NCI-H524 treated with DMSO at 0.1 percent for 48 hours (cell line): Measurements from ENCODE around the gene LHX5.
"Not testable (repeated sequence)": the region's sequence is repeated elsewhere in the genome, so short reads cannot be mapped to it uniquely, and the experiment has no call there.

Experiments used
- DNase-seq: peaks from one replicate; lab custom pipeline; 2025; lab: John Stamatoyannopoulos, UW

Gene LHX5

DNA sequence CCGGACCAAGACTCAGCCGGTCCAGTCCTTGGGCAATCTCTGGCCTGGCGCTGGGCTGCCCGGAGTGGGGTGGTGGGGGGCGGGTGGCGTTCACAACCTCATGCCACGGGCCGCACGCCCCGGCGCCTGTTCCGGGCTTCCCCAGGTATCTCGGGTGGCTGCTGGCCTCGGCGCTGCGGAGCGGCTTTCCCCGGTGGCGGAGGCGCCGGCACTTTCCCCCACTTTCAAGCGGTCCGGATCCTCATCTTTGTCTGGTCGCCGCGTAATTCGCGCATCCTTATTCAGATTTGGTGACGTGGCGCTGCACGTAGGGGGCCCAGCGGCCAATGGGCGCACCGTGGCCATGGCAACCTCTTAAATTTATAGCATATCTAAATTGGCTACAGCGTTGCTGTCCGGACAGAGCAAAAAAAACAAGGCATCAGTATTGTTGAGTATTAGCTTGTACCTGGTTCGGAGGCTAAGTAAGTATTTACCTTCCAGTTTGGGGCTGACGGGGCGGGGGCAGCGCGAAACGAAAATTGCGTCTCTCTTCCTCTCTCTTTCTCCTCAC is at the start of gene LHX5:
TSS of gene LHX5 (minus strand) at position 253 of the 553 bp plus-strand sequence. CDS start 373 bp downstream, outside the sequence.
- peak; percentile 25 for DNase-seq

DNA sequence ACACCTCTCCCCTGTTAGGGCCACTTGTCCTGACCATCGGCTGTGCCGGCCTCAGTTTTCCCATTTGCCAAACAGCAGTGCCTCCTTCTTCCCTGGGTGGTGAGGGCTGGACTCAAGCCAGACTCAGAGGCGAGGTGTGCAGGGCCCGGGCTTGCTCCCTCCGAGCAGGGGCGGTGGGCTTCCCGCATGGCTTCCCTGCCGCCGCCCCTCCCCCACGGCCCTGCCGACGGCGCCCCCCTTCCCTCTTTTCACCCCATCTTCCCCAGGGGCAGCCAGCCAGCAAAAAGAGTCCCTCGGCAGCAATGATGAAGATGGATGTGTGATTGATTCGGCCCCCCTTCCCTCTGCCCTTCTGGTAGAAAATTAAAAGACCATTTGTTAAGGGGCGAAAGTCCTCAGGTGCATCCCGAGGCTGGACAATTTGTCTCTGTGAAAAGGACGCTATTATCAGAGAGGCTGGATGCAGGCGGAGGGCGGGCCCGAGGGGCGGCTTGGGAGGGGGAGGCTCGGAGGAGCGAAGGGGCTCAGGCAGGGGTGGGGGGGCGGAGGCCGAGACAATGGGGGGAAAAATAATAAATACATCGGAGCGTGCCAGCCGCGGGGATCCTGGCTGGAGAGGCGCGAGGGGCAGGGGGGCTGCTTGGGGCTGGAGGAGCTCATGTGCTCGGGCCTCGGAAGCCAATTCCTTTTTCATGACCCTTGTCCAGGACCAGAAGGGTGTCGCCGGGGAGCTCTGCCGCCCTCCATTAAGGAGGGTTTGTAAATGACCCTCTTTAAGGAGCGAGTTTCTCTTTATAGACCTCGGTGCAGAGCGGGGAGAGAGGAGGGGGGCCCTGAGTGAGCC is 48.0 kb upstream of the LHX5 start:
- no peak for DNase-seq

DNA sequence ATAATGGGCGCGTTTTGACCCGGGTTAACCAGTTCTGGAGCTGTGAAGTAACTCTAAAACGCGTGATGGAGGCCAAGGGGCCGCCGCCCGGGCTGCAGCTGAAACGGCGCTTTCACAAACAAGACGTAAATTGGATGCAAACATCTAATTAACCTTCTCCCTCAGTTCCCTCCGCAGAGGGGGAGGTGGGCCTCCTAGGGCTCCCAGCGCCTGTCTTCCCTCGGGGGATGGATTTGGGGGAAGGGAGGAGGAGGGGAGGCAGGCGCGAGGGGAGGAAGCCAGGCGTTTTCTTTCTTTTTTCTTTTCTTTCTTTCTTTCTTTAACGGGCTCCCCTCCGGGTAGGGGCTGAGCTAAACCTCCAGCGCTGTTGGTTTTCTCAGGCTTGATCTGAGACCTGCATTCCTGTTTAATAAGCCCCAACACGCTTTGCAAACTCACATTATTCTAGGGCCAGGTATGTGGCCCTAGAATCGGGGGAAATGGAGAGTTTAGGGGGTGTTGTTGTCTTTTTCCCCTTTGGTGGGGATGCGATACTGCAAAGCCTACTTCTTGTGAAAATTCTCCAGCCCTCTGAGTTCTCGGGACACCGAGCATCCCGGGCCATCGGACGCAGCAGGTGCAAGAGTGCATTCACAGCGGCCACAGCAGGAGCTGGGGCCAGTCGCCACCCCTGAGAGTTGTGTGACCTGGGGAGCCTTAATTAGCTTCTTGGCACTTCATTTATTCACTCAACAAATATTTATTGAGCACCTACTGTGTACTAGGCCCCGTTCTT is 43.6 kb upstream of the LHX5 start:
- no peak for DNase-seq

DNA sequence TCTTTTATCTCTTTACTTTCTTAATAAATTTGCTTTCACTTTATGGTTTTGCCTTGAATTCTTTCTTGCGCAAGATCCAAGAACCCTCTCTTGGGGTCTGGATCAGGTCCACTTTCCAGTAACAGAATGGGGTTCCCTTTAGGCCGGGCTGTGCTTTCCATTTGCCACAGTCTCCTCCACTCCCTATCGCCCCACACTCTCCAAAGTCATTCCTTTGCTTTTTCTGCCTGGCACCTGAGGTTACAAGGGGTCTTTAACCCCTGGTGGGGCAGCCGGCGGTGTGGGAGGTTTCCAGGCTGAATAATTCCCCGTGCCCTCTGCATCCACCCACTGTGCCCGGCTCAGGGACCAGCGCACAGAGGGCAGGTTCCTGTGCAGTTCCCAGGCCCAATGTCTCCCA is 42.9 kb upstream of the LHX5 start:
- no peak for DNase-seq

DNA sequence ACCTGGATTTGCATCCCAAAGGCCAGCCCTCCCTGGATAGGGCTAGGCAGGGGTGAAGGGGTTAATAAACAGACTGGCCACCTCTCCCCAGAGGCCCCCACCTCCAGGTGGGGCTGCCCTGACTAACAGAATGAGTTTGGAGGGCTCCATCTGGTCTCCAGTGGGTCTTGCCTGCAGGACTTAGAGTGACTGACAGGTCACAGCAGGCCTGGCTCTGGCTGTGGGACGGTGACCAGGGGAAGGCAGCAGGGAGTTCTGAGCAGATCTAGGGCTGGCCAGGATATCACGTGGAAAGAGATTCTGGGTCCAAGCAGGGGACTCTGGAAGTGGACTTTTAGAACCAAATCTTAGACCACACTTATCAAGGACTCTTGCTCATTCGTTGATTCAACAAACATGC is 40.9 kb upstream of the LHX5 start:
- no peak for DNase-seq

DNA sequence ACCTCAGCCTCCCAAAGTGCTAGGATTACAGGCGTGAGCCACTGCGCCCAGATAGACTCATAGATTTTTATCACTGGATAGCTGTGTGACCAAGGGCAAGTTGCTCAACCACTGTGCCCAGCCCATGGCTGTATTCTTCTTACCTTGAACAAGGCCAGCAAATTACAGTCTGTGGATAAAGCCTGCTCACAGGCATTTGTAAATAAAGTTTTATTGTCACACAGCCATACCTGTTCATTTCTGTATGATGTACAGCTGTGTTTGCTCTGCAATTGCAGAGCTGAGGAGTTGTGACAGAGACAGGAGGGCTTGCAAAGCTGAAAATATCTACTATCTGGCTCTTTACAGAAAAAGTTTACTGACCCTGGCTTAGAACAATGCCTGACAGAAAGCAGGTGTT is 35.2 kb upstream of the LHX5 start:
- DNase-seq: no peak

DNA sequence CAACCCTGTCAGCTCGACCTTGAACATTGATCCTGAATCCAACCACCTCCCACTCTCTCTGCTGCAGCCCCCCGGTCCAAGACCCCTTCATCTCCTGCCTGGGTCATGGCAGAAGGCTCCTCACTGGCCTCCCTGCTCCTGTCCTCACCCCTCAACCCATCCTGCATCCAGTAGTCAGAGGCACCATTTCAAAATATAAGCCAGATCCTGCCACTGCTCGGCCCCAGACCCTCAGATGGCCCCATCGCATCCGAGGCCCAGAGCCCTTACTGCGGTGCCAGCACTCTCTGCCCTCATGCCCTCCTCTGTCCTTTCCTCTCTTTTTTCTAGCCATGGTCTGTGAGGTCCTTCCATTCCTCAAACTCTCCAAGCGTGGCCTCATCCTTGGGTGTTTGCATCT is 34.3 kb upstream of the LHX5 start:
- DNase-seq: no peak

DNA sequence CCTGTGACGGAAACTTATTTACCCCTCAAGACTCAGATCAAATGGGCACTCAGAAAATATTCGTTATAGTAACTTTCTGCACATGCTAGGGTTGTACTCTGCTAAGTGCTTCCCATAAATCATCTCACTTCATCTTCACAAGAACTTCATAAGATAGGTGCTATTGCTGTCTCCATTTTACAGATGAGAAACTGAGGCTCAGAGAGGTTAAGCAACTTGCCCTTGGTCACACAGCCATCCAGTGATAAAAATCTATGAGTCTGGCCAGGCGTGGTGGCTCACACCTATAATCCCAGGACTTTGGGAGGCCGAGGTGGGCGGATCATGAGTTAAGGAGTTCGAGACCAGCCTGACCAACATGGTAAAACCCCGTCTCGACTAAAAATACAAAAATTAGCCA is 33.2 kb upstream of the LHX5 start:
- no peak for DNase-seq

DNA sequence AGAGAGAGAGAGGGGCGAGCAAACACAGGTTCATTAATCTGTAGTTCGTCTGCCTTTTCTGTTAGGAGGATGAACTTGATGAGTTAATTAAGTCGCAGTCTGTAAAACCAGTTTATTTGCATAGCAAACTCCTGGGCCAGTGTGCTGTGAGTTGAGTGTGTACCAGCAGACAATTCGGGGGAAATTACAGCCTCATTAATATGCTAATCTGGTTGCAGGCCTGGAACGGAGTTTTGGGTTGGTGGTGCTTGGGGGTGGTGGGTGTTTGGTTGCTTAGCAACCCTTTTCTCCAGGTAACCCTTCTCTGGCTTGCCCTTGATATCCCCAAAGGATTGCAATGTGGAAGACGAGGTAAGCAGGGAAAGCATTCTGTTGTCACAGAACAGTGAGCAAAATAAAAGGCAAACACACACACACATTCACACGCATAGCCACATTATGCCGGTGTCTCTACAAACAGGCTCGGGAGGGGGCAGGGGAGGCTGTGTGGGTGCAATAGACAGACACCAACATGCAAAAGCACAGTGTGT is 29.2 kb upstream of the LHX5 start:
- DNase-seq: peak; percentile 12

DNA sequence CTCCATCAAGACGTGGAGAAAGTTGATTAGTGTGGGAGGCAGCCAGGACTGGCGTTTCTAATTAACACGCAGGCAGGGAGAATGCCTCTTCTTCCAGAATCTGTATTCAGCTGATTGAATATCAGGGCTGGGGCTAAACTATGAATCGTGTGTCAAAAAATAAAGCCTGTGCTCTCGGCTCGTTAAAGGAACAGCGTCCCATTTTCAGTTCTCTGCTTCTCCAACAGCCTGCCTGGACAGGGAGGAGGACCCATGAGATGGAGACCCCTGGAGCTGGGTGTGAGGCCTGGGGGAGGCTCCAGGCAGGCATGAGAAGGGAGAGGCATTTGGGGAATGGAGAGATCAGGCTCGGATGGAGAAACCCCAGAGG is 28.6 kb upstream of the LHX5 start:
- no peak for DNase-seq

DNA sequence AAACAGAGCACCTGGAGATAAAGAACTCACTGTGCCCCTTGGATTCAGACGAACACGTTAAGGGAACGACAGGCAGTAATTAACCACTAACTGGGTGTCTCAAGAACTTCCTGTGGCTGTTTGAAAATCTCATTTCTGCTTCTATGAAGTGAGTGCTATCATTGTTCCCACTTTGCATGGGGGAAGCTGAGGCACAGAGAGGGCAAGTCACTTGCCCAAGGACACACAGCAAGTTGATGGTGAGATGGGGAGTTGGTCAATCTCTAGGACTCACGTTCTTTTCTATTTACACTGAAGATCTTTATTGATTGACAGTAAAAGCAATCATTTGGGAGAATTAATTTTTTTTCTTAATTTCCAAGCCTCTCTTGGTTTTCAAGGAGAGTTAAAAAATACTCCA is 26.8 kb upstream of the LHX5 start:
- no peak for DNase-seq

DNA sequence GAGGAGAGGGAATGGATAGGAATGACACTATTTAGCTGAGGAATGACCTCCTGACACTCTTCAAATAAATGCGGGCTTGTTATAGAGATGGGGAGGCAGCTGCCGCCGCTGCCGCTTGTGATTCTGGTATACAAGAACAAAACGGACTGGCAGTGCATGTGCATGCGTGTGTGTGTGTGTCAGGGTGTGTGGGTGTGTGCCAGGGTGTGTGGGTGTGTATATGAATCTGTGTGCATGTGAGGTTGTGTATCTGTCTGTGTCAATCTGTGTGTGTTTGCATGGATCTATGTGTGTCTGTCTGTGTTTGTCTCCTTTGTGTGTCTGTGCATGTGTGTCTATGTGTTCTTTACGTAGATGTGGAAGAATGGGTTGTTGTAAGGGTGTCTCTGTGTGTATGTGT is 26.0 kb upstream of the LHX5 start:
- DNase-seq: no peak

DNA sequence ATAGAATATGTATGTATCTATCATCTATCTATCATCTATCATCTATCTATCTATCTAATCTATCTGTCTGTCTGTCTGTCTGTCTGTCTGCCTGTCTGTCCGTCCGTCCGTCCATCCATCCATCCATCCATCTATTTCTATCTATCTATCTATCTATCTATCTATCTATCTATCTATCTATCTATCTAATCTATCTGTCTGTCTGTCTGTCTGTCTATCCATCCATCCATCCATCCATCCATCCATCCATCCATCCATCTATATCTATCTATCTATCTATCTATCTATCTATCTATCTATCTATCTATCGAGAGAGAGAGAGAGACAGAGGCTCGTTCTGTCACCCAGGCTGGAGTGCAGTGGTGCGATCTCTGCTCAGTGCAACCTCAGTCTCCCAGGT is 24.3 kb upstream of the LHX5 start:
- DNase-seq: not testable (repeated sequence)

DNA sequence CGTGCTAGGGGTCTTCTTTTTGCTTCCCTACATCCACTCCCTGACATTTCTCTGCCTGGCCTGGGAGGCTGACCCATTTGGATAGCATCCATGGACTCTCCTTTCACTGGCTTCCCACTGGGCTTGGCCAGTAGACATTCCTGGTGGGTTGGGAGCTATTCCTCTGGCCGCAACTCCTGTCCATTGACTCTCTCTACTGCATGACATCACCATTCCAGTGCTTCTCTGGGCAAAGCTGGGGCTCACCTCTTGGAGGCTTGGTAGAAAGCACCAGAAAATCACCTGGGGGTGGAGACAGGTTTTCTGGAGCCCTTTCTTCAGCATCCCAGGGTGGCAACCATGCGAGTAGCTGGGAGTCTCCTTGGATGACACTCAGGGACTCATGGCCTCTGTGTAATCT is 16.7 kb upstream of the LHX5 start:
- no peak for DNase-seq

DNA sequence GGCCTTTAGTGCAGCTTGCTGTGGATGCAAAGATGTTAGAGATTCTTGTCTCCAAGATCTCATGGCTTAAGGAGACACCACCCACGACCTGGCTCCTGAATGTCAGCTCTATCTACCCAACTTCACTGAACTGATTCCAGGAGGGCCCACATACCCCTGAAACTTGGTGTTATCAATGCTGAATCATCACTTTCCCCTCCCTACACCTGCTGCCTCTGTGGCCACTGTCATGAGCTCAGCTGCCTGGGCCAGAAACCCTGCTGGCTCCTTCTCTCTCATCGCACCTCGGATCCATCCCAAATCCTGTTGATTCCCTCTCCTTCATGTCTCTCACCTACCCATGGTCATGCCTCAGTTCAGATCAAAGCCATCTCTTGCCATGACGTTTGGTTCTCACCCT is 15.1 kb upstream of the LHX5 start:
- DNase-seq: no peak

DNA sequence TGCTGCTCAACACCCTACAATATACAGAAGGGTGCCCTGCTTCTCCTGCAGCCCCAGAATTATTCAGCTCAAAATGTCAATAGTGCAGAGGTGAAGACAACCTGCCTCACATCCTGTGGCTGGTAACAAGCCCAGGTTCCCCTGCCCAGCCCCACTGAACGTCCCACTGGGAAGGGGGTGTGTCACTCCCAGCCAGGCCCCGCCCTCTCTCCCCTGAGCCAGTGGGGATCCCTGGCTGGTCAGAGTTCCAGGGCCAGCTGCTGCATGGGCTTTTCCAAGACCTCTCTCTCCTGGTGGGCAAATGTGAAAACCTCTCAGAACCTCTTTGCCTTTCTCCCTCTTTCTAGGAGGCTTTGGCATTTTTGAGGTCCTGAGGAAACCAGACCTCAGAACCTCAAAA is 13.7 kb upstream of the LHX5 start:
- DNase-seq: no peak

DNA sequence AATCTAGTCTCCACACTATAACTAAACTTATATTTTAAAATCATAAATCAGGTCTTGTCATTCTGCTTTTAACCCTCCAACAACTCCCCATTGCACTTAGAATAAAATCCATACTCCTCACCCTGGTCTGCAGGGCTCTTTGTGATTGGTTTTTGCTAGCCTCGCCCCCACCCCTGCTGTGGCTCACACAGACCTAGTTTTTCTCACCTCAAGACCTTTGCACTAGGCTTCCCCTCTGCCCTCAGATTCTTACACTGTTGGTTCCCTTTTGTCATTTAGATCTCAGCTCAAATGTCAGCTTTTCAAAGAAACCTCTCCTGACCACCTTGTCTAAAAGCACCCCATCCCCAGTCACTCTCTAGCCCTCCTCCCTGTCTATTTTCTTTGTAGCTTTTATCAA is 10.7 kb upstream of the LHX5 start:
- DNase-seq: no peak

DNA sequence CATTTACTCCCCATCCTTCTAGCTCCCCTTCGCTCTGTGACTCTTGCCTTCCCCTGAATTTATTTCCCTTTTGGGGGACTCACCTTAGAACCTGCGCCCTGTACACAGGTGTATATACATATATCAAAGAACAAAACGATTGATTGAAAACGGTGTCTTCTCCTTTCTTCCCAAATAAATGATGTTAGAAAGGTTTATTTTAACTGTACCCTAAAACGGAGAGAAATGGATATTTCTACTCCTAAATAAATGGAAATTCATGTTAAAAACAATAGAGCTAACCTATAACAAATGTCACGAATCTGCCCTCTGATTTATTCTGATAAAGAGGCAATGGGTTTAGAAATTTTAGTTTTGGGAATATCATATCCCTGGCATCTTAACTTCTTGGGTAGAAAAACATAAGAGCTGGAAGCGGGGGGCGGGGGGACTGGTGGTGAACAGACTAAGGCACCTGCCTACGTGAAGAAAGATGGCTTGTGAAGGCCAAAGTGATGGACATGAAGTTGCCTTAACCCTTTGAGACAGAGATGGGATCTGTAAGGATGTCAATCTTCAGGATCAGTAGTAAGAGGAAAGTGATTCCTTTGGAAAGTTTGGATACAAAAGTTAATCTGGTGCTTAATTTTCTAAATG is 8.8 kb upstream of the LHX5 start:
- no peak for DNase-seq

DNA sequence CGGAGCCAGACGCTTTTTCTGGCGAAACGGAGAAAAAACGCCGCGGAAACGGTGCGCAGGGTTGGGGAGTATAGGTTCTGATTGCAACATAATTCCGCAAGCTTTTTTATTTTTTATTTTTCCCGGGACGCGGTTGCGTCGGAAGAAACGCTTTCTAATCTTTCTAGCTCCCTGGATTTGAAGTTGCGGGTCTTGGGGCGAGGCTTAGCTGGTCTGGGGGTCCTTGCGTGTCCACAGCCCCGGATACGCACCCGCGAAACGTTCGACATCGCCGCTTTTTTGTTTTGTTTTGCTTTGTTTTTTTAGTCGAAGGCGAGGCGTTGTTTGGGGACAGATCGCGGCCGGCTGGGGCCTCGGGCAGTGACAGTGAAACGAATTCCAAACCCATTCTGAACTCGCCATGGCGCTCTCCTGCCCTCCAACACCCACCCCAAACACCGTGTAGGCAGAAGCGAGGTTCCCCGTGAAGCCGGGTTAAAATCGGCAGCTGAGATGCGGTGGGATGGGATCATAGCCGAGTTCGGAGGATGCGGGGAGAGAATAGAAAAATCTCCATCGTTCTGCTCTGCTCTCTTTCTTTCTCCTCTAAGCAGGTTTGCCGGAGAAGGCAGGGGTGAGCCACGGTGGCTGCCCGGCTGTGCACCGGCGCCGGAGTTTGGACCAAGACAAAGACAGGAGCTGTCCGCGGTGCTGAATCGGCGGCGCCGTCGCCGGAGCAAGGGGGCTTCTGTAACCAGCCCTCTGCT is 8.1 kb upstream of the LHX5 start:
- DNase-seq: no peak

DNA sequence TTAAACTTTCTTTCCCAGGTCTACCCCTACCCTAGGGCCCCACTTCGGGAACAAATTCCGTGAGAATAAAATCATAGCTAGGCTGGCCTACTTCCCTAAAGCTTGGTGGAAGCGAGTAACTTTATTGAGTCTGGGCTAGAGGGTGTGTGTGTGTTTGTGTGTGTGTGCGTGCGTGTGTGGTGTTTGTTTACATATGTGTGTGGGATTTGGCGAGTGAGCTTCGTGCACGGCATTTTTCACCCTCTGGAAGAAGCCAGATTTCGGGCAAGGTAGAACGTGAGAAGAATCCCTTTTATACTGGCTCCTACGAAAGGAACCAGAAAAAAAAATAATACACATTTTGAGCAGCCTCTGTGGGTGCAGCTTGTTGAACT is 7.5 kb upstream of the LHX5 start:
- no peak for DNase-seq

DNA sequence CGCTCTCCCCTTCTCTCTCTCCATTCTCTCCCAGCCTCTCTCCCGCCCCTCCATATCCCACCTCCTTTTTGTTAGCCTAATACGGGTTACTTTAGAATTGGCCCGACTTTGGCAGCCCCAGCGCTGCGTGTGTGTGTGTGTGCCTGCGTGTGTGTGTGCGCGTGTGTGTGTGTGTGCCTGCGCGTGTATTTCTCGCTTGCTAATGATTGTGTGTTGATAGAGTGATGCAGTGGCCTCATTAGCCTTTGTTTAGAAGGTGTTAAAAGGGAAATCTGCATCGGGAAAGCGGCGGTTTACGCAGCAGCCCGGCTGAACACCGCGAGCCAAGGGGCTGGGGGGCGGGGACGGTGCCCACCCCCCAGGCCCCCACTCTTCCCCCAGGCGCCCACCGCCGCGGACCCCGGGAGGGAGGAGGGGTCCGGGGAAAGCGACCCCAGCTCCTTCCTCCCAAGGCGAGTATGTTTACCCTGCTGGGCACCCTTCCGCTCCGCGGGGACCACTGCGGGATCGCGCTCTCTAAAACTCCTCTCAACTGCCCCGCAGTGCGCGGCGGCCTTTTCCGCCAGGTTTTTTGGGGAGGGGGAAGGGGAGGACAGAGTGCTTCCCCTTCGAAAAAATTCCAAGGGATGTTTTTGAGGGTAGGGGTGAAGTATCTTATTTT is 6.8 kb upstream of the LHX5 start:
- no peak for DNase-seq
